IMR-90 (cell line): Measurements from ENCODE around the gene ITGB5. TPM values are rescaled to one million over a fixed set of nuclear protein-coding genes. Genes with fewer than 3 reads are reported as not detected.

Source experiments
- ATAC-seq: fragments of 200-7000 bp; cut with Tn5 transposase; 2 replicates; pipeline ENCODE4 v1.9.1; 2020; ENCODE audit warnings: low read depth, mild to moderate bottlenecking, moderate library complexity
- BruUV-seq: library from RNA; stranded (reverse); fragments of 400-500 nt; replicated peaks from 2 replicates; lab custom pipeline; 2021; lab: Mats Ljungman, UMichigan
- CTCF ChIA-PET: fragments of 300-600 bp; formaldehyde crosslinking; extraction: SDS; loops from one replicate; lab custom pipeline; 2021; ENCODE audit warnings: antibody characterized with exemption; lab: Yijun Ruan, JAX
- POLR2A ChIA-PET: fragments of 300-600 bp; sonication (Branson Sonifier 250); formaldehyde crosslinking; loops from one replicate; lab custom pipeline; 2022; ENCODE audit warnings: antibody characterized with exemption; ENCODE audit not compliant: unreplicated experiment; lab: Charles Lee
- DNase-seq: peaks from one replicate; pipeline ENCODE4 v3.0.0; 2013
- H2AFZ ChIP-seq: replicated peaks from 2 replicates; pipeline ENCODE3; 2013; ENCODE audit warnings: low read length, mild to moderate bottlenecking; ENCODE audit not compliant: poor library complexity
- H2AK5ac ChIP-seq: 2 replicates; pipeline ENCODE4 v1.6.1; 2013; ENCODE audit warnings: low read depth, low read length, inconsistent platforms
- H2AK9ac ChIP-seq: replicated peaks from 2 replicates; pipeline ENCODE3; 2013; ENCODE audit warnings: mild to moderate bottlenecking, low read depth, low read length, moderate library complexity; ENCODE audit not compliant: poor library complexity
- H2BK120ac ChIP-seq: 2 replicates; pipeline ENCODE4 v1.6.1; 2013; ENCODE audit warnings: low read depth, low read length, inconsistent platforms
- H2BK15ac ChIP-seq: 3 replicates; pipeline ENCODE4 v1.6.1; 2013; ENCODE audit warnings: low read depth, low read length, inconsistent platforms
- H2BK20ac ChIP-seq: 2 replicates; pipeline ENCODE4 v1.6.1; 2013; ENCODE audit warnings: low read depth, mild to moderate bottlenecking, inconsistent platforms, low read length, moderate library complexity
- H2BK5ac ChIP-seq: 2 replicates; pipeline ENCODE4 v1.6.1; 2013; ENCODE audit warnings: mild to moderate bottlenecking, low read depth, low read length, inconsistent platforms; ENCODE audit not compliant: poor library complexity, severe bottlenecking
- H3K14ac ChIP-seq: replicated peaks from 2 replicates; pipeline ENCODE4 v1.6.1; 2013; ENCODE audit warnings: low read depth, low read length, inconsistent platforms
- H3K18ac ChIP-seq: 2 replicates; pipeline ENCODE4 v1.6.1; 2013; ENCODE audit warnings: low read depth, low read length, control low read depth
- H3K23ac ChIP-seq: 2 replicates; pipeline ENCODE4 v1.6.1; 2013; ENCODE audit warnings: low read depth, low read length, inconsistent platforms
- H3K27ac ChIP-seq: 2 replicates; pipeline ENCODE4 v1.5.1; 2013; ENCODE audit warnings: mild to moderate bottlenecking, control low read depth, low read length; ENCODE audit not compliant: insufficient read depth
- H3K27me3 ChIP-seq: 2 replicates; pipeline ENCODE4 v1.6.1; 2013; ENCODE audit warnings: low read length; ENCODE audit not compliant: control insufficient read depth, insufficient read depth
- H3K36me3 ChIP-seq: 2 replicates; pipeline ENCODE4 v1.6.1; 2013; ENCODE audit warnings: low read length, mixed read lengths; ENCODE audit not compliant: control insufficient read depth, insufficient read depth
- H3K4ac ChIP-seq: 2 replicates; pipeline ENCODE4 v1.6.1; 2013; ENCODE audit warnings: low read depth, low read length, inconsistent platforms
- H3K4me1 ChIP-seq: 2 replicates; pipeline ENCODE4 v1.6.1; 2013; ENCODE audit warnings: low read length, mixed read lengths; ENCODE audit not compliant: control insufficient read depth, insufficient read depth
- H3K4me2 ChIP-seq: 2 replicates; pipeline ENCODE4 v1.6.1; 2013; ENCODE audit warnings: low read depth, mild to moderate bottlenecking, control low read depth, low read length, moderate library complexity
- H3K4me3 ChIP-seq: 2 replicates; pipeline ENCODE4 v1.5.1; 2013; ENCODE audit warnings: low read depth, mild to moderate bottlenecking, control low read depth, low read length, moderate library complexity; ENCODE audit not compliant: insufficient read depth
- H3K56ac ChIP-seq: 2 replicates; pipeline ENCODE4 v1.6.1; 2013; ENCODE audit warnings: low read length, inconsistent platforms; ENCODE audit not compliant: insufficient read depth; ENCODE audit errors: extremely low read depth
- H3K79me1 ChIP-seq, 2 experiments: 2 replicates each; pipeline ENCODE4 v1.6.1; 2013; ENCODE audit warnings: low read length in 2 of 2, inconsistent platforms in 1 of 2, low read depth in 1 of 2
- H3K9ac ChIP-seq: 2 replicates; pipeline ENCODE4 v1.6.1; 2013; ENCODE audit warnings: low read depth, low read length, control low read depth
- H3K9me1 ChIP-seq: 2 replicates; pipeline ENCODE4 v1.6.1; 2013; ENCODE audit warnings: low read length, inconsistent platforms; ENCODE audit not compliant: insufficient read depth
- H3K9me3 ChIP-seq: 2 replicates; pipeline ENCODE4 v1.6.1; 2013; ENCODE audit warnings: low read length; ENCODE audit not compliant: control insufficient read depth, insufficient read depth
- H4K20me1 ChIP-seq: 2 replicates; pipeline ENCODE4 v1.6.1; 2013; ENCODE audit warnings: low read length, inconsistent platforms; ENCODE audit not compliant: insufficient read depth
- H4K5ac ChIP-seq: 2 replicates; pipeline ENCODE4 v1.6.1; 2013; ENCODE audit warnings: mild to moderate bottlenecking, low read depth, low read length, control low read depth
- H4K8ac ChIP-seq, 2 experiments: 2 replicates each; pipeline ENCODE4 v1.6.1; 2013; ENCODE audit warnings: low read depth in 2 of 2, low read length in 2 of 2, control low read depth in 1 of 2, inconsistent platforms in 1 of 2
- H4K91ac ChIP-seq: 2 replicates; pipeline ENCODE4 v1.6.1; 2013; ENCODE audit warnings: low read depth, low read length, inconsistent platforms; ENCODE audit not compliant: insufficient read depth
- CEBPB ChIP-seq: IDR thresholded peaks from 2 replicates; pipeline ENCODE4 v1.6.1; 2012; ENCODE audit warnings: low read depth, low read length, improper control_type of control experiment
- RAD21 ChIP-seq: IDR thresholded peaks from 2 replicates; pipeline ENCODE4 v1.6.1; 2012; ENCODE audit warnings: low read length, improper control_type of control experiment
- USF2 ChIP-seq: fragments of 150-350 bp; IDR thresholded peaks from 2 replicates; pipeline ENCODE4 v1.6.1; 2017; ENCODE audit warnings: mild to moderate bottlenecking, antibody characterized with exemption, low read length, low read depth
- WGBS, 2 experiments: methylation state at CpG; one replicate each; pipeline versions ENCODE4 v1.1.5 to v1.1.7; 2013; ENCODE audit warnings: missing lambda C conversion rate in 2 of 2; ENCODE audit not compliant: insufficient read length in 1 of 2; ENCODE audit errors: extremely low coverage in 2 of 2; 5-methylcytosine and 5-hydroxymethylcytosine counted together
- dilution Hi-C: fragments of 300-500 bp; cut with HindIII; formaldehyde crosslinking; loops from one replicate; pipeline ENCODE4 v1.14.3; 2018; ENCODE audit warnings: low sequenced_read_pairs; ENCODE audit not compliant: unreplicated experiment
- in situ Hi-C: fragments of 300-500 bp; cut with MboI; formaldehyde crosslinking; loops from 3 replicates; pipeline ENCODE4 v1.14.3; 2019; ENCODE audit warnings: low sequenced_read_pairs, inconsistent platforms, mixed read lengths
- intact Hi-C: fragments of 100-400 bp; cut with micrococcal nuclease; formaldehyde crosslinking; loops from 2 replicates; pipeline ENCODE4 v1.10.0; 2022
- polyA plus RNA-seq, 3 experiments: library from polyadenylated mRNA; depleted of rRNA; stranded (reverse); fragments of >200 nt; gene quantifications; 2 replicates each; pipeline ENCODE4 v1.2.3, GENCODE V29; 2012; ENCODE audit warnings: low replicate concordance in 1 of 3
- total RNA-seq: library from RNA; depleted of rRNA; stranded (reverse); fragments of >200 nt; gene quantifications from 2 replicates; pipeline ENCODE4 v1.2.3, GENCODE V29; 2012

The ITGB5 gene
- total and polyA plus RNA-seq, 2 of the 4 experiments (the other 2 are of a cell fraction), result 85.0 to 101 TPM

- CTCF ChIA-PET, result interaction anchor here (1.0 to 1.7 kb wide), 2 partner anchors 11 to 26 kb away, joined by 3 read pairs; no protein-coding TSS in a partner anchor
- ATAC-seq, result no peak
- BruUV-seq, result no TSS peak
Measured at GRCh38 chr3:124797426-124797945, 89.7 kb downstream of the ITGB5 start.

More at GRCh38 chr3:124797426-124797945, 89.7 kb downstream of the ITGB5 start:
- Histone ChIP-seq H3K18ac (no peak overlapping the region), H2AK9ac (no peak overlapping the region), H2BK120ac (no peak overlapping the region), H4K8ac (no peak overlapping the region), H3K23ac (no peak overlapping the region), H3K4ac (no peak overlapping the region), H3K9me1 (peaks cover 25% of the 10 kb centered on the region), H3K27ac (no peak overlapping the region), H4K20me1 (peaks cover 13% of the 10 kb centered on the region), H3K4me2 (no peak overlapping the region), H3K36me3 (peaks cover 27% of the 10 kb centered on the region), H3K79me1 (peaks cover 0 to 24% of the 10 kb centered on the region in 2 experiments; a peak in 3 of 4 replicates), H3K4me3 (no peak overlapping the region), H3K14ac (no peak overlapping the region), H2BK15ac (no peak overlapping the region), H3K4me1 (peaks cover 10% of the 10 kb centered on the region), H3K9me3 (no peaks in the 10 kb centered on the region), H2BK5ac (no peak overlapping the region), H3K9ac (no peak overlapping the region), H4K91ac (no peak overlapping the region), H2AK5ac (no peak overlapping the region), H3K27me3 (no peaks in the 10 kb centered on the region), H2BK20ac (no peak overlapping the region), H4K5ac (no peak overlapping the region), H3K56ac (no peak overlapping the region), H2AFZ (no peak overlapping the region)
- dilution Hi-C loops, result no loop called here
- in situ Hi-C loops, result no loop called here
- 100% methylated on average over 1 of the region's 4 CpGs; no CpG with 5 or more reads in 1 of the 2 experiments for WGBS, 2 experiments
- intact Hi-C loops, result no loop called here
- POLR2A ChIA-PET, result no interaction called here
- DNase-seq, result peak; percentile 12
- no peak for TF ChIP-seq USF2
- no peak for TF ChIP-seq CEBPB
- TF ChIP-seq RAD21, result no peak
